K562 (cell line): ENCODE results near the gene CAPZB. TPM values are rescaled to one million over a fixed set of nuclear protein-coding genes. Genes with fewer than 3 reads are reported as not detected.

ENCODE experiments used
- ATAC-seq: fragments of 200-7000 bp; cut with Tn5 transposase; 3 replicates; pipeline ENCODE4 v1.9.1; 2020; ENCODE audit warnings: moderate library complexity
- BruUV-seq: library from RNA; stranded (reverse); fragments of 400-500 nt; replicated peaks from 2 replicates; lab custom pipeline; 2021; lab: Mats Ljungman, UMichigan
- CTCF ChIA-PET: fragments of 300-600 bp; formaldehyde crosslinking; extraction: SDS; loops from one replicate; lab custom pipeline; 2021; ENCODE audit warnings: low intra/inter-chr PET ratio; lab: Yijun Ruan, JAX
- POLR2A ChIA-PET: fragments of 300-600, 350-650 bp; sonication (Branson Sonifier 250); formaldehyde crosslinking; extraction: SDS; loops from one replicate; lab custom pipeline; 2021; ENCODE audit warnings: antibody characterized with exemption, inconsistent platforms; lab: Yijun Ruan, JAX
- DNase-seq, 4 experiments: peaks; one replicate each; pipeline versions ENCODE4 v3.0.0 to v3.0.0-alpha.2; 2011 to 2018; ENCODE audit warnings: low spot score in 3 of 4, mixed read lengths in 3 of 4; ENCODE audit errors: extremely low read depth in 1 of 4
- FAIRE-seq: peaks from 2 replicates; lab custom pipeline; 2011; peaks lifted over from hg19 to GRCh38; lab: Jason Lieb, UNC
- H2AFZ ChIP-seq: 2 replicates; pipeline ENCODE4 v1.6.0; 2011; ENCODE audit warnings: low read depth, low read length, control low read depth, inconsistent platforms
- H3K27ac ChIP-seq: fragments of 200-600 bp; 3 replicates; pipeline ENCODE4 v1.8.0; 2011; ENCODE audit warnings: low read depth, mild to moderate bottlenecking, control low read depth, inconsistent platforms, low read length, moderate library complexity, mixed read lengths; ENCODE audit errors: extremely low read depth
- H3K27me3 ChIP-seq, 2 experiments: fragments of 300-600 bp in 1 of 2; 2 replicates in 1 of 2; 3 replicates in 1 of 2; pipeline versions ENCODE4 v1.6.0 to v1.8.0; 2011; ENCODE audit warnings: inconsistent platforms in 2 of 2, low read length in 2 of 2, mild to moderate bottlenecking in 1 of 2, mixed read lengths in 1 of 2, moderate library complexity in 1 of 2; ENCODE audit not compliant: control insufficient read depth in 2 of 2, insufficient read depth in 2 of 2
- H3K36me3 ChIP-seq: fragments of 300-600 bp; 3 replicates; pipeline ENCODE4 v1.8.0; 2011; ENCODE audit warnings: mild to moderate bottlenecking, low read length, inconsistent platforms; ENCODE audit not compliant: control insufficient read depth, insufficient read depth
- H3K4me1 ChIP-seq, 2 experiments: fragments of 200-600 bp in 1 of 2; replicated peaks in 1 of 2; 2 replicates in 1 of 2; 3 replicates in 1 of 2; pipeline versions ENCODE4 v1.5.1 to v1.8.0; 2011; ENCODE audit warnings: inconsistent platforms in 2 of 2, low read length in 2 of 2, mild to moderate bottlenecking in 1 of 2, mixed read lengths in 1 of 2, moderate library complexity in 1 of 2; ENCODE audit not compliant: control insufficient read depth in 2 of 2, insufficient read depth in 2 of 2
- H3K4me2 ChIP-seq: 2 replicates; pipeline ENCODE4 v1.6.1; 2011; ENCODE audit warnings: low read length, control low read depth, inconsistent platforms, mixed read lengths; ENCODE audit not compliant: insufficient read depth
- H3K4me3 ChIP-seq: fragments of 200-600 bp; sonication (generic), shearing (Covaris generic); 2 replicates; pipeline ENCODE4 v1.5.1; 2016; ENCODE audit warnings: control low read depth, inconsistent platforms
- H3K79me2 ChIP-seq: fragments of 200-600 bp; 3 replicates; pipeline ENCODE4 v1.8.0; 2011; ENCODE audit warnings: low read length, inconsistent platforms; ENCODE audit not compliant: control insufficient read depth, insufficient read depth
- H3K9ac ChIP-seq, 2 experiments: 2 replicates each; pipeline versions ENCODE4 v1.6.0 to v1.6.1; 2011; ENCODE audit warnings: low read depth in 2 of 2, low read length in 2 of 2, control low read depth in 1 of 2, inconsistent platforms in 1 of 2, mild to moderate bottlenecking in 1 of 2, mixed read lengths in 1 of 2; ENCODE audit not compliant: insufficient read depth in 1 of 2
- H3K9me1 ChIP-seq: one replicate; pipeline ENCODE4 v1.6.0; 2011; ENCODE audit warnings: inconsistent platforms, mild to moderate bottlenecking, low read length, moderate library complexity; ENCODE audit not compliant: control insufficient read depth, insufficient read depth
- H3K9me3 ChIP-seq: replicated peaks from 2 replicates; pipeline ENCODE4 v1.5.1; 2011; ENCODE audit warnings: low read depth, low read length, inconsistent platforms; ENCODE audit not compliant: control insufficient read depth, insufficient read depth
- H4K20me1 ChIP-seq: replicated peaks from 2 replicates; pipeline ENCODE4 v1.6.1; 2011; ENCODE audit warnings: low read length, inconsistent platforms, mixed read lengths; ENCODE audit not compliant: control insufficient read depth, insufficient read depth
- BRCA1 ChIP-seq, 2 experiments: fragments of 450-650 bp in 1 of 2; sonication (generic) in 1 of 2; formaldehyde crosslinking in 1 of 2; IDR thresholded peaks; 2 replicates each; pipeline versions ENCODE4 v1.5.0 to v1.6.1; 2017 to 2020; ENCODE audit warnings: mild to moderate bottlenecking in 1 of 2, missing genetic modification reagents in 1 of 2
- GABPB1 ChIP-seq: sonication (generic); formaldehyde crosslinking; IDR thresholded peaks from 2 replicates; pipeline ENCODE4 v1.8.0; 2022; ENCODE audit warnings: mild to moderate bottlenecking, missing genetic modification reagents
- GTF3C2 ChIP-seq: IDR thresholded peaks from 3 replicates; pipeline ENCODE4 v1.6.1; 2011; ENCODE audit warnings: borderline replicate concordance, mild to moderate bottlenecking, moderate library complexity; ENCODE audit not compliant: insufficient read length; ENCODE audit errors: extremely low read depth
- HMGXB4 ChIP-seq: sonication (generic); formaldehyde crosslinking; IDR thresholded peaks from 2 replicates; pipeline ENCODE4 v1.8.1; 2023; ENCODE audit warnings: mild to moderate bottlenecking, missing genetic modification reagents
- KDM4B ChIP-seq, 2 experiments: fragments of 450-650 bp in 1 of 2; sonication (generic) in 1 of 2; IDR thresholded peaks; 2 replicates each; pipeline ENCODE4 v1.6.1; 2016 to 2017; ENCODE audit warnings: borderline replicate concordance in 2 of 2, antibody characterized with exemption in 1 of 2, low read depth in 1 of 2, mild to moderate bottlenecking in 1 of 2
- MED1 ChIP-seq: sonication (generic); formaldehyde crosslinking; IDR thresholded peaks from 2 replicates; pipeline ENCODE4 v1.8.1; 2023; ENCODE audit warnings: missing genetic modification reagents, borderline replicate concordance
- MTA3 ChIP-seq: fragments of 450-650 bp; formaldehyde crosslinking; IDR thresholded peaks from 2 replicates; pipeline ENCODE4 v1.6.1; 2017; ENCODE audit warnings: mild to moderate bottlenecking, borderline replicate concordance
- NFRKB ChIP-seq: fragments of 450-650 bp; IDR thresholded peaks from 2 replicates; pipeline ENCODE4 v1.6.1; 2016; ENCODE audit warnings: low read depth
- NR4A1 ChIP-seq, 2 experiments: fragments of 250-450 bp in 1 of 2; fragments of 450-650 bp in 1 of 2; sonication (Bioruptor Pico) in 1 of 2; IDR thresholded peaks; 2 replicates each; pipeline versions ENCODE4 v1.4.0 to v1.6.1; 2016 to 2020; ENCODE audit warnings: mild to moderate bottlenecking in 2 of 2, missing compliant biosample characterization in 1 of 2, missing genetic modification characterization in 1 of 2, moderate library complexity in 1 of 2
- RB1 ChIP-seq: fragments of 450-650 bp; IDR thresholded peaks from 2 replicates; pipeline ENCODE4 v1.6.1; 2017; ENCODE audit warnings: low read depth, mild to moderate bottlenecking
- RCOR1 ChIP-seq, 2 experiments: IDR thresholded peaks; 2 replicates each; pipeline ENCODE4 v1.6.1; 2012; ENCODE audit warnings: low read depth in 2 of 2, low read length in 2 of 2, borderline replicate concordance in 1 of 2, improper control_type of control experiment in 1 of 2
- SIN3A ChIP-seq, 2 experiments: fragments of 150-350 bp in 1 of 2; IDR thresholded peaks; 2 replicates each; pipeline ENCODE4 v1.6.1; 2011 to 2016; ENCODE audit warnings: borderline replicate concordance in 2 of 2, low read depth in 2 of 2, low read length in 2 of 2, mild to moderate bottlenecking in 2 of 2, moderate library complexity in 2 of 2; ENCODE audit not compliant: control insufficient read depth in 1 of 2
- SPI1 ChIP-seq: IDR thresholded peaks from 2 replicates; pipeline ENCODE4 v1.6.1; 2011; ENCODE audit warnings: low read depth, low read length, control low read depth, borderline replicate concordance
- ZBTB8A ChIP-seq: fragments of 450-650 bp; IDR thresholded peaks from 2 replicates; pipeline ENCODE4 v1.6.1; 2018; ENCODE audit warnings: mild to moderate bottlenecking, moderate library complexity; ENCODE audit not compliant: partially characterized antibody
- ZNF644 ChIP-seq: fragments of 200-800 bp; sonication (Bioruptor generic); IDR thresholded peaks from 2 replicates; pipeline ENCODE4 v1.6.1; 2016; ENCODE audit warnings: low read depth, missing genetic modification characterization, missing compliant biosample characterization
- WGBS: fragments of 100-300 bp; shearing (Covaris generic); methylation state at CpG from one replicate; pipeline ENCODE4 v1.1.6; 2016; ENCODE audit warnings: low coverage, mixed read lengths; ENCODE audit not compliant: insufficient coverage; ENCODE audit errors: missing lambda C conversion rate; 5-methylcytosine and 5-hydroxymethylcytosine counted together
- in situ Hi-C: fragments of 300-500 bp; cut with MboI; formaldehyde crosslinking; loops from 4 replicates; pipeline ENCODE4 v1.15.0; 2018; ENCODE audit warnings: inconsistent platforms, mixed read lengths
- intact Hi-C: fragments of 100-400 bp; cut with micrococcal nuclease; formaldehyde crosslinking; loops from 2 replicates; pipeline ENCODE4 v1.14.2; 2022
- polyA plus RNA-seq, 8 experiments: library from polyadenylated mRNA; depleted of rRNA in 4 of 8; stranded (reverse) in 5 of 8; unstranded in 3 of 8; fragments of >200 nt; fragmentation: Nextera tagmentation in 2 of 8; fragmentation: Illumina TruSeq in 1 of 8; extraction: Ambion mirVana in 2 of 8; extraction: Trizol in 1 of 8; gene quantifications; 2 replicates each; pipeline versions ENCODE4 v1.2.1 to v1.2.3, GENCODE V29; 2011 to 2014; ENCODE audit warnings: inconsistent platforms in 1 of 8, missing spikeins in 1 of 8
- total RNA-seq, 7 experiments: library from RNA; depleted of rRNA in 6 of 7; stranded (reverse); fragments of >200 nt in 6 of 7; fragmentation: Illumina TruSeq in 2 of 7; extraction: Trizol in 2 of 7; gene quantifications; 2 replicates each; pipeline versions ENCODE4 v1.2.1 to v1.2.3, GENCODE V29; 2011 to 2021; ENCODE audit warnings: low replicate concordance in 1 of 7

Gene CAPZB
- total and polyA plus RNA-seq, 9 of the 15 experiments (the other 6 are each of a cell fraction or from before 2014, with no cell fraction given), result 57.6 to 297 (median 125) TPM

- H3K4me3 ChIP-seq, result peak overlapping the region; percentile 92
- CTCF ChIA-PET, result interaction anchor here (0.7 kb wide), 1 partner anchor 32 kb away, joined by 3 read pairs; no protein-coding TSS in a partner anchor
- intact Hi-C loops, result loop anchor here (5.0 kb wide), 1 partner anchor 162 kb away; no protein-coding TSS in a partner anchor
- TF ChIP-seq SIN3A (IDR thresholded peaks at IDR 0.05; ENCODE audit: borderline replicate concordance in 2 of 2, control insufficient read depth in 1 of 2, low read depth in 2 of 2, low read length in 2 of 2) (0 out of 4 replicates have a peak, but pooled peaks of 1 of the 2 experiments have one; percentile 1), MED1 (no peak), NR4A1 (CRISPR knock-in tag; IDR thresholded peaks at IDR 0.05) (no peak; the same call in 1 of the 2 replicates), NR4A1 (tag; IDR thresholded peaks at IDR 0.05) (0 out of 2 replicates have a peak, but pooled peaks have one; percentile 21), ZNF644 (no peak), MTA3 (no peak), NFRKB (peak; percentile 78; the same call in 1 of the 2 replicates), BRCA1 (IDR thresholded peaks at IDR 0.05) (no peak), BRCA1 (CRISPR knock-in tag; IDR thresholded peaks at IDR 0.05) (no peak), GTF3C2 (no peak), GABPB1 (CRISPR knock-in tag) (0 out of 2 replicates have a peak, but pooled peaks have one; percentile 42), KDM4B (IDR thresholded peaks at IDR 0.05; ENCODE audit: borderline replicate concordance in 2 of 2, low read depth in 1 of 2) (no peak), RB1 (peak; percentile 49; the same call in 1 of the 2 replicates), HMGXB4 (CRISPR knock-in tag) (peak; percentile 39; the same call in 1 of the 2 replicates), RCOR1 (IDR thresholded peaks at IDR 0.05; ENCODE audit: borderline replicate concordance in 1 of 2, low read depth in 2 of 2, low read length in 2 of 2) (0 out of 4 replicates have a peak, but pooled peaks of 1 of the 2 experiments have one; percentile 6), ZBTB8A (no peak), SPI1 (no peak)
Observed at GRCh38 chr1:19484798-19485361, 459 bp downstream of the CAPZB start.

More at GRCh38 chr1:19484798-19485361, 459 bp downstream of the CAPZB start:
- peak overlapping the region; percentile 97 for H3K27ac ChIP-seq
- H3K36me3 ChIP-seq, result peaks cover 35% of the 10 kb centered on the region
- no peaks in the 10 kb centered on the region for H3K27me3 ChIP-seq
- in situ Hi-C loops, result no loop called here
- peaks cover 5% of the 10 kb centered on the region for H3K9me1 ChIP-seq
- H3K79me2 ChIP-seq, result peaks cover 61% of the 10 kb centered on the region
- DNase-seq (peak; percentile 36 to 95 (median 76)), FAIRE-seq (no peak), ATAC-seq (peak; percentile 55)
- POLR2A ChIA-PET, result interaction anchor here (0.6 to 1.5 kb wide), 5 partner anchors 9 to 79 kb away, joined by 3 to 5 read pairs (median 3); no protein-coding TSS in a partner anchor
- H3K4me2 ChIP-seq, result peak overlapping the region; percentile 95
- H3K9ac ChIP-seq, result peak overlapping the region; percentile 92 to 97
- WGBS, result 5% methylated on average over 10 of the region's 29 CpGs
- H3K9me3 ChIP-seq, result no peaks in the 10 kb centered on the region
- peaks cover 39% of the 10 kb centered on the region for H4K20me1 ChIP-seq
- no TSS peak for BruUV-seq
- H2AFZ ChIP-seq, result peak overlapping the region; percentile 65
- H3K4me1 ChIP-seq, result peaks cover 40 to 44% of the 10 kb centered on the region in 2 experiments
